Measurements from ENCODE around the gene ABCA1. TPM values are rescaled to one million over a fixed set of nuclear protein-coding genes. Genes with fewer than 3 reads are reported as not detected.
A peak's percentile ranks its signal among the peaks of the same experiment; 100 is the strongest.

Gene ABCA1
- total and polyA plus RNA-seq, 2 of the 4 experiments (the other 2 are of a cell fraction): 5.8 to 52.2 TPM

- H3K79me1 ChIP-seq (ENCODE audit: low read depth in 1 of 2, low read length in 2 of 2): peaks cover 0 to 46% of the 10 kb centered on the region in 2 experiments
- H2AK9ac ChIP-seq (replicated peaks; ENCODE audit: low read depth, low read length, poor library complexity): no peak overlapping the region
- no peak overlapping the region for H3K18ac ChIP-seq (ENCODE audit: low read depth, low read length)
- in situ Hi-C loops (cut with MboI; ENCODE audit: low sequenced_read_pairs): loop anchor here (5.0 to 10.0 kb wide), 4 partner anchors 62 to 555 kb away; no protein-coding TSS in a partner anchor
- CTCF ChIA-PET: interaction anchor here (0.6 to 1.0 kb wide), 4 partner anchors 44 to 1974 kb away, joined by 3 to 7 read pairs (median 4); no protein-coding TSS in a partner anchor
- peaks cover 34% of the 10 kb centered on the region for H3K36me3 ChIP-seq (ENCODE audit: control insufficient read depth, insufficient read depth, low read length)
- H3K27ac ChIP-seq (ENCODE audit: insufficient read depth, low read length): peak overlapping the region; percentile 37; the same call in 1 of the 2 replicates
- H4K91ac ChIP-seq (ENCODE audit: insufficient read depth, low read depth, low read length): no peak overlapping the region
- ATAC-seq (ENCODE audit: low read depth) (no peak), DNase-seq (peak; percentile 11)
- TF ChIP-seq USF2 (IDR thresholded peaks at IDR 0.05; ENCODE audit: low read depth, low read length) (no peak), SMC3 (IDR thresholded peaks at IDR 0.05; ENCODE audit: low read depth, low read length) (no peak), RAD21 (IDR thresholded peaks at IDR 0.05; ENCODE audit: low read length) (no peak), MAZ (IDR thresholded peaks at IDR 0.05; ENCODE audit: borderline replicate concordance, low read depth, low read length) (no peak), CTCF (conservative IDR thresholded peaks at IDR 0.05; ENCODE audit: low read depth, low read length) (no peak), ELK1 (IDR thresholded peaks at IDR 0.05; ENCODE audit: borderline replicate concordance, low read depth, low read length) (no peak), POLR2A (IDR thresholded peaks at IDR 0.05; ENCODE audit: low read depth, low read length) (no peak), CHD1 (IDR thresholded peaks at IDR 0.05; ENCODE audit: low read depth, low read length) (no peak), CEBPB (IDR thresholded peaks at IDR 0.05; ENCODE audit: low read depth, low read length) (no peak), NFE2L2 (IDR thresholded peaks at IDR 0.05; ENCODE audit: low read depth, low read length) (no peak), BHLHE40 (IDR thresholded peaks at IDR 0.05; ENCODE audit: low read depth, low read length) (no peak), MXI1 (IDR thresholded peaks at IDR 0.05; ENCODE audit: borderline replicate concordance, low read depth, low read length) (no peak), FOS (IDR thresholded peaks at IDR 0.05; ENCODE audit: low read depth, low read length) (no peak), RFX5 (IDR thresholded peaks at IDR 0.05; ENCODE audit: low read depth, low read length) (no peak), RCOR1 (IDR thresholded peaks at IDR 0.05; ENCODE audit: insufficient replicate concordance, low read length) (no peak), MAFK (IDR thresholded peaks at IDR 0.05; ENCODE audit: low read depth, low read length) (no peak)
- H2BK120ac ChIP-seq (ENCODE audit: low read depth, low read length): no peak overlapping the region
- BruUV-seq (replicated peaks): no TSS peak
- no peaks in the 10 kb centered on the region for H3K27me3 ChIP-seq (ENCODE audit: control insufficient read depth, insufficient read depth, low read length)
- POLR2A ChIA-PET (ENCODE audit: unreplicated experiment): interaction anchor here (1.6 kb wide), 1 partner anchor 8 kb away, joined by 9 read pairs; no protein-coding TSS in a partner anchor
- no peak overlapping the region for H3K4me3 ChIP-seq (ENCODE audit: insufficient read depth, low read depth, low read length)
- H2BK20ac ChIP-seq (ENCODE audit: low read depth, low read length): no peak overlapping the region
- intact Hi-C loops (cut with micrococcal nuclease): loop anchor here (5.0 to 10.0 kb wide), 2 partner anchors 135 to 202 kb away; no protein-coding TSS in a partner anchor
- H3K9me1 ChIP-seq (ENCODE audit: insufficient read depth, low read length): peaks cover 21% of the 10 kb centered on the region
- WGBS, 2 experiments (ENCODE audit: extremely low coverage in 2 of 2, insufficient read length in 1 of 2): no CpG with 5 or more reads among the region's 2 CpGs
- peaks cover 28% of the 10 kb centered on the region for H4K20me1 ChIP-seq (ENCODE audit: insufficient read depth, low read length)
- no peak overlapping the region for H3K23ac ChIP-seq (ENCODE audit: low read depth, low read length)
- no peak overlapping the region for H3K4ac ChIP-seq (ENCODE audit: low read depth, low read length)
- no peak overlapping the region for H3K14ac ChIP-seq (replicated peaks; ENCODE audit: low read depth, low read length)
- H3K4me1 ChIP-seq (ENCODE audit: control insufficient read depth, insufficient read depth, low read length): peaks cover 34% of the 10 kb centered on the region
- no peak overlapping the region for H3K56ac ChIP-seq (ENCODE audit: extremely low read depth, insufficient read depth, low read length)
- H2BK15ac ChIP-seq (ENCODE audit: low read depth, low read length): no peak overlapping the region
- H3K9me3 ChIP-seq (ENCODE audit: control insufficient read depth, insufficient read depth, low read length): no peaks in the 10 kb centered on the region
- H2BK5ac ChIP-seq (ENCODE audit: low read depth, low read length, poor library complexity, severe bottlenecking): no peak overlapping the region
- H4K8ac ChIP-seq (ENCODE audit: low read depth in 2 of 2, low read length in 2 of 2): no peak overlapping the region
- dilution Hi-C loops (cut with HindIII; ENCODE audit: low sequenced_read_pairs, unreplicated experiment): no loop called here
- peak overlapping the region; percentile 14; the same call in 1 of the 2 replicates for H3K9ac ChIP-seq (ENCODE audit: low read depth, low read length)
- H2AK5ac ChIP-seq (ENCODE audit: low read depth, low read length): no peak overlapping the region
- no peak overlapping the region for H2AFZ ChIP-seq (replicated peaks; ENCODE audit: low read length, poor library complexity)
- H4K5ac ChIP-seq (ENCODE audit: low read depth, low read length): no peak overlapping the region
- H3K4me2 ChIP-seq (ENCODE audit: low read depth, low read length): no peak overlapping the region
These were observed 67.7 kb downstream of the ABCA1 start for GRCh38 chr9:104860263-104860662.
